HepG2 (cell line): Measurements from ENCODE around the gene ZCCHC24. TPM values are rescaled to one million over a fixed set of nuclear protein-coding genes. Genes with fewer than 3 reads are reported as not detected.

Experiments used
- ATAC-seq: fragments of 200-7000 bp; cut with Tn5 transposase; 3 replicates; pipeline ENCODE4 v1.9.1; 2020; ENCODE audit warnings: mild to moderate bottlenecking, moderate library complexity
- BruUV-seq: library from RNA; stranded (reverse); fragments of 400-500 nt; replicated peaks from 2 replicates; lab custom pipeline; 2021; lab: Mats Ljungman, UMichigan
- CTCF ChIA-PET: fragments of 300-600 bp; formaldehyde crosslinking; extraction: SDS; loops from one replicate; lab custom pipeline; 2021; ENCODE audit warnings: low total read pairs, inconsistent platforms, low intra/inter-chr PET ratio; lab: Yijun Ruan, JAX
- POLR2A ChIA-PET: fragments of 350-600 bp; sonication (Branson Sonifier 250); formaldehyde crosslinking; loops from one replicate; lab custom pipeline; 2020; ENCODE audit warnings: antibody characterized with exemption, inconsistent platforms; lab: Yijun Ruan, JAX
- DNase-seq: peaks from one replicate; pipeline ENCODE4 v3.0.0-alpha.2; 2015; ENCODE audit warnings: low spot score
- FAIRE-seq: peaks from 3 replicates; lab custom pipeline; 2011; peaks lifted over from hg19 to GRCh38; lab: Jason Lieb, UNC
- H2AFZ ChIP-seq: one replicate; pipeline ENCODE4 v1.6.1; 2011; ENCODE audit warnings: low read length, inconsistent platforms
- H3K27ac ChIP-seq: fragments of 300-600 bp; 3 replicates; pipeline ENCODE4 v1.8.0; 2011; ENCODE audit warnings: mixed run types, mild to moderate bottlenecking, mixed read lengths, low read length, inconsistent platforms; ENCODE audit not compliant: insufficient read depth; ENCODE audit errors: extremely low read length
- H3K27me3 ChIP-seq, 2 experiments: fragments of 200-600 bp in 1 of 2; 2 replicates in 1 of 2; 3 replicates in 1 of 2; pipeline versions ENCODE4 v1.6.0 to v1.8.0; 2011; ENCODE audit warnings: low read length in 2 of 2, mild to moderate bottlenecking in 2 of 2, moderate library complexity in 2 of 2, inconsistent platforms in 1 of 2; ENCODE audit not compliant: insufficient read depth in 2 of 2, control insufficient read depth in 1 of 2
- H3K36me3 ChIP-seq, 2 experiments: fragments of 200-600 bp in 1 of 2; replicated peaks in 1 of 2; 2 replicates in 1 of 2; 3 replicates in 1 of 2; pipeline versions ENCODE4 v1.5.1 to v1.8.0; 2011; ENCODE audit warnings: low read length in 2 of 2, inconsistent platforms in 1 of 2; ENCODE audit not compliant: insufficient read depth in 2 of 2, control insufficient read depth in 1 of 2
- H3K4me1 ChIP-seq: 2 replicates; pipeline ENCODE4 v1.5.1; 2012; ENCODE audit warnings: low read length, inconsistent platforms; ENCODE audit not compliant: insufficient read depth
- H3K4me2 ChIP-seq: 2 replicates; pipeline ENCODE4 v1.6.0; 2011; ENCODE audit warnings: low read depth, low read length, inconsistent platforms
- H3K4me3 ChIP-seq, 3 experiments: fragments of 200-600 bp in 1 of 3; sonication (generic), shearing (Covaris generic) in 1 of 3; replicated peaks in 1 of 3; 2 replicates each; pipeline ENCODE4 v1.5.1; 2011 to 2016; ENCODE audit warnings: low read length in 3 of 3, inconsistent platforms in 2 of 3, low read depth in 2 of 3, mild to moderate bottlenecking in 2 of 3, control low read depth in 1 of 3, mixed read lengths in 1 of 3; ENCODE audit not compliant: insufficient read depth in 1 of 3
- H3K79me2 ChIP-seq: one replicate; pipeline ENCODE4 v1.6.1; 2011; ENCODE audit warnings: low read length, inconsistent platforms; ENCODE audit not compliant: insufficient read depth
- H3K9ac ChIP-seq: 2 replicates; pipeline ENCODE4 v1.6.0; 2011; ENCODE audit warnings: mild to moderate bottlenecking, low read depth, low read length, inconsistent platforms; ENCODE audit not compliant: insufficient read depth
- H3K9me3 ChIP-seq: 2 replicates; pipeline ENCODE4 v1.5.1; 2012; ENCODE audit warnings: mild to moderate bottlenecking, low read length
- H4K20me1 ChIP-seq: 2 replicates; pipeline ENCODE4 v1.6.0; 2011; ENCODE audit warnings: inconsistent platforms, mild to moderate bottlenecking, low read length, moderate library complexity; ENCODE audit not compliant: insufficient read depth
- AGO2 ChIP-seq: fragments of 200-400 bp; formaldehyde crosslinking; optimal IDR thresholded peaks from 2 replicates; pipeline ENCODE3; 2017; ENCODE audit warnings: mild to moderate bottlenecking, low read depth, low read length, moderate library complexity
- NR3C1 ChIP-seq: sonication (generic); formaldehyde crosslinking; IDR thresholded peaks from 2 replicates; pipeline ENCODE4 v1.4.0; 2020; ENCODE audit warnings: missing genetic modification reagents
- RBFOX2 ChIP-seq: fragments of 200-400 bp; formaldehyde crosslinking; IDR thresholded peaks from 2 replicates; pipeline ENCODE4 v1.6.1; 2017; ENCODE audit warnings: low read depth, mild to moderate bottlenecking, low read length
- SIX1 ChIP-seq: sonication (generic); formaldehyde crosslinking; IDR thresholded peaks from 2 replicates; pipeline ENCODE4 v1.4.0; 2020; ENCODE audit warnings: missing genetic modification reagents, borderline replicate concordance
- THAP9 ChIP-seq: sonication (generic); formaldehyde crosslinking; IDR thresholded peaks from 2 replicates; pipeline ENCODE4; 2020; ENCODE audit warnings: missing genetic modification reagents, mild to moderate bottlenecking, borderline replicate concordance
- ZNF382 ChIP-seq: sonication (generic); formaldehyde crosslinking; IDR thresholded peaks from 2 replicates; pipeline ENCODE4 v1.5.0; 2020; ENCODE audit warnings: missing genetic modification reagents, mild to moderate bottlenecking, borderline replicate concordance
- ZNF567 ChIP-seq: sonication (generic); formaldehyde crosslinking; IDR thresholded peaks from 2 replicates; pipeline ENCODE4 v1.8.1; 2023; ENCODE audit warnings: mild to moderate bottlenecking, missing genetic modification reagents, borderline replicate concordance
- ZNF569 ChIP-seq: sonication (generic); formaldehyde crosslinking; IDR thresholded peaks from 2 replicates; pipeline ENCODE4 v1.5.0; 2020; ENCODE audit warnings: mild to moderate bottlenecking, missing genetic modification reagents, moderate library complexity, borderline replicate concordance
- WGBS: methylation state at CpG from one replicate; pipeline ENCODE4 v1.1.6; 2017; ENCODE audit warnings: low lambda C conversion rate; 5-methylcytosine and 5-hydroxymethylcytosine counted together
- in situ Hi-C: cut with HindIII; loops from 2 replicates; pipeline ENCODE4 v1.10.0; 2017; ENCODE audit warnings: low pct_unique_long_range_greater_than_20kb; ENCODE audit not compliant: extremely low pct_ligation_motif_present
- intact Hi-C: fragments of 100-400 bp; cut with micrococcal nuclease; formaldehyde crosslinking; loops from one replicate; pipeline ENCODE4 v1.10.0; 2022; ENCODE audit not compliant: unreplicated experiment
- polyA plus RNA-seq, 8 experiments: library from polyadenylated mRNA; depleted of rRNA in 3 of 8; stranded (reverse) in 7 of 8; unstranded in 1 of 8; fragments of >200 nt; fragmentation: Illumina TruSeq in 4 of 8; extraction: Trizol in 4 of 8; gene quantifications; 2 replicates each; pipeline versions ENCODE4 v1.2.1 to v1.2.3, GENCODE V29; 2011 to 2016; ENCODE audit warnings: low read depth in 4 of 8, missing spikeins in 1 of 8, mixed read lengths in 1 of 8; ENCODE audit not compliant: insufficient read depth in 1 of 8
- total RNA-seq, 5 experiments: library from RNA; depleted of rRNA; stranded (reverse); fragments of >200 nt; fragmentation: Illumina TruSeq; extraction: Trizol; gene quantifications; 2 replicates each; pipeline ENCODE4 v1.2.3, GENCODE V29; 2016; ENCODE audit warnings: low read depth in 1 of 5

ZCCHC24 gene
- total and polyA plus RNA-seq, 2 of the 13 experiments (the other 11 are each of a cell fraction or from before 2014, with no cell fraction given), result 3.1 to 7.9 TPM

GRCh38 chr10:79351332-79351731, 94.1 kb downstream of the ZCCHC24 start:
- intact Hi-C loops, result no loop called here

GRCh38 chr10:79350407-79351154, 94.8 kb downstream of the ZCCHC24 start:
- H3K36me3 ChIP-seq, result peaks cover 37 to 68% of the 10 kb centered on the region in 2 experiments
- no peak for FAIRE-seq

More at GRCh38 chr10:79351332-79351731, 94.1 kb downstream of the ZCCHC24 start:
- ChIA-PET CTCF (no interaction called here), POLR2A (interaction anchor here (0.8 kb wide), 1 partner anchor 10 kb away, joined by 3 read pairs; no protein-coding TSS in a partner anchor)
- Histone ChIP-seq H3K27me3 (no peaks in the 10 kb centered on the region), H3K4me2 (no peak overlapping the region), H2AFZ (no peak overlapping the region), H3K27ac (no peak overlapping the region), H3K9ac (no peak overlapping the region), H3K79me2 (peaks cover 36% of the 10 kb centered on the region), H3K36me3 (peaks cover 37 to 73% of the 10 kb centered on the region in 2 experiments), H4K20me1 (peaks cover 56% of the 10 kb centered on the region), H3K9me3 (no peaks in the 10 kb centered on the region), H3K4me1 (peaks cover 65% of the 10 kb centered on the region), H3K4me3 (no peak overlapping the region)
- no peak for FAIRE-seq
- TF ChIP-seq RBFOX2, result peak; percentile 48; the same call in 1 of the 2 replicates
- no peak for TF ChIP-seq NR3C1 (CRISPR knock-in tag)
- TF ChIP-seq SIX1 (CRISPR knock-in tag), result no peak
- no peak for ATAC-seq
- no TSS peak for BruUV-seq
- in situ Hi-C loops, result no loop called here
- DNase-seq, result no peak
- WGBS, result 97% methylated on average over 13 of the region's 13 CpGs

More at GRCh38 chr10:79350407-79351154, 94.8 kb downstream of the ZCCHC24 start:
- no peak for ATAC-seq
- H3K4me1 ChIP-seq, result peaks cover 67% of the 10 kb centered on the region
- WGBS, result 95% methylated on average over 18 of the region's 21 CpGs
- CTCF ChIA-PET, result no interaction called here
- H3K4me3 ChIP-seq, result no peak overlapping the region
- in situ Hi-C loops (no loop called here), intact Hi-C loops (no loop called here)
- H4K20me1 ChIP-seq, result peaks cover 56% of the 10 kb centered on the region
- no peak overlapping the region for H3K27ac ChIP-seq
- H2AFZ ChIP-seq, result no peak overlapping the region
- H3K9ac ChIP-seq, result no peak overlapping the region
- POLR2A ChIA-PET, result interaction anchor here (0.8 to 7.8 kb wide), 3 partner anchors 8 to 14 kb away, joined by 3 to 134 read pairs (median 45); no protein-coding TSS in a partner anchor
- peak; percentile 68 for TF ChIP-seq AGO2
- no peak for TF ChIP-seq ZNF567 (CRISPR knock-in tag)
- no peak for TF ChIP-seq THAP9 (CRISPR knock-in tag)
- peak; percentile 58 for TF ChIP-seq RBFOX2
- TF ChIP-seq ZNF569 (CRISPR knock-in tag), result no peak
- no peak for TF ChIP-seq ZNF382 (CRISPR knock-in tag)
- DNase-seq, result no peak
- H3K9me3 ChIP-seq, result no peaks in the 10 kb centered on the region
- peaks cover 36% of the 10 kb centered on the region for H3K79me2 ChIP-seq
- BruUV-seq, result no TSS peak
- H3K27me3 ChIP-seq, result no peaks in the 10 kb centered on the region
- peak overlapping the region; percentile 9; the same call in 1 of the 2 replicates for H3K4me2 ChIP-seq
